ENCODE measurements around the gene AMH. TPM values are rescaled to one million over a fixed set of nuclear protein-coding genes. Genes with fewer than 3 reads are reported as not detected.
A peak's percentile ranks its signal among the peaks of the same experiment; 100 is the strongest.

Gene AMH
- total RNA-seq, 1 experiment from 2014 or later = 17.3 TPM

- DNase-seq (ENCODE audit: low spot score) = peak; percentile 54
Observed at GRCh38 chr19:2235381-2236063, 13.6 kb upstream of the AMH start.

GRCh38 chr19:2236064-2236313, 13.1 kb upstream of the AMH start:
- DNase-seq (ENCODE audit: low spot score) = no peak

GRCh38 chr19:2236314-2237050, 12.6 kb upstream of the AMH start, which contains the start of the genes PLEKHJ1 and SF3A2:
TSS of gene PLEKHJ1 (minus strand) at chr19:2236329. CDS start at chr19:2236248, 81 bp downstream.
TSS of gene SF3A2 (plus strand) at chr19:2236824. CDS start at chr19:2243419, 6,595 bp downstream.
- peak; percentile 94 for DNase-seq (ENCODE audit: low spot score)

GRCh38 chr19:2237051-2237868, 11.9 kb upstream of the AMH start:
- DNase-seq (ENCODE audit: low spot score) = no peak

GRCh38 chr19:2237869-2238153, 11.3 kb upstream of the AMH start:
- no peak for DNase-seq (ENCODE audit: low spot score)

GRCh38 chr19:2239173-2239572, 9.9 kb upstream of the AMH start:
- no peak for DNase-seq (ENCODE audit: low spot score)

GRCh38 chr19:2239771-2240770, 9.1 kb upstream of the AMH start:
- DNase-seq (ENCODE audit: low spot score) = peak; percentile 44

- DNase-seq (ENCODE audit: low spot score) = peak; percentile 45
Observed at GRCh38 chr19:2240881-2241760, 8.0 kb upstream of the AMH start.

GRCh38 chr19:2242092-2242537, 7.0 kb upstream of the AMH start:
- DNase-seq (ENCODE audit: low spot score) = peak; percentile 13

GRCh38 chr19:2242816-2243215, 6.3 kb upstream of the AMH start:
- DNase-seq (ENCODE audit: low spot score) = no peak

GRCh38 chr19:2243274-2244124, 5.6 kb upstream of the AMH start:
- peak; percentile 39 for DNase-seq (ENCODE audit: low spot score)

- no peak for DNase-seq (ENCODE audit: low spot score)
Observed at GRCh38 chr19:2244125-2244411, 5.1 kb upstream of the AMH start.

GRCh38 chr19:2244486-2244885, 4.6 kb upstream of the AMH start:
- no peak for DNase-seq (ENCODE audit: low spot score)

GRCh38 chr19:2245273-2245672, 3.9 kb upstream of the AMH start:
- DNase-seq (ENCODE audit: low spot score) = no peak

- no peak for DNase-seq (ENCODE audit: low spot score)
Observed at GRCh38 chr19:2246014-2246620, 3.0 kb upstream of the AMH start.

GRCh38 chr19:2246801-2247361, 2.2 kb upstream of the AMH start:
- DNase-seq (ENCODE audit: low spot score) = peak; percentile 21

GRCh38 chr19:2247433-2248101, 1.6 kb upstream of the AMH start:
- DNase-seq (ENCODE audit: low spot score) = no peak
